HG03135 (cell line): ENCODE data around the gene CUX1.

Experiments used
- ATAC-seq: cut with Tn5 transposase; IDR thresholded peaks from one replicate; pipeline ENCODE4 v1.9.1; 2021; ENCODE audit warnings: mild to moderate bottlenecking, moderate library complexity; ENCODE audit not compliant: unreplicated experiment

Gene CUX1

GRCh38 chr7:102089175-102090098, 272.0 kb downstream of the CUX1 start:
- ATAC-seq, result no peak

GRCh38 chr7:102093599-102094315, 276.3 kb downstream of the CUX1 start:
- ATAC-seq, result no peak

- no peak for ATAC-seq
Measured at GRCh38 chr7:102094316-102094650, 276.9 kb downstream of the CUX1 start.

- ATAC-seq, result no peak
Measured at GRCh38 chr7:102095321-102096011, 278.0 kb downstream of the CUX1 start.

GRCh38 chr7:102096012-102096332, 278.5 kb downstream of the CUX1 start:
- no peak for ATAC-seq

GRCh38 chr7:102096706-102097427, 279.4 kb downstream of the CUX1 start:
- no peak for ATAC-seq

- ATAC-seq, result no peak
Measured at GRCh38 chr7:102097601-102098161, 280.3 kb downstream of the CUX1 start.

- ATAC-seq, result no peak
Measured at GRCh38 chr7:102098986-102099385, 281.6 kb downstream of the CUX1 start.

- no peak for ATAC-seq
Measured at GRCh38 chr7:102099474-102099873, 282.0 kb downstream of the CUX1 start.

GRCh38 chr7:102101111-102101551, 283.7 kb downstream of the CUX1 start:
- no peak for ATAC-seq

GRCh38 chr7:102101926-102102325, 284.5 kb downstream of the CUX1 start:
- ATAC-seq, result no peak

- ATAC-seq, result no peak
Measured at GRCh38 chr7:102103027-102103372, 285.6 kb downstream of the CUX1 start.

GRCh38 chr7:102104245-102104644, 286.8 kb downstream of the CUX1 start:
- ATAC-seq, result no peak

GRCh38 chr7:102106625-102107024, 289.2 kb downstream of the CUX1 start:
- ATAC-seq, result no peak

GRCh38 chr7:102107474-102108104, 290.2 kb downstream of the CUX1 start:
- ATAC-seq, result no peak

GRCh38 chr7:102111061-102112041, 293.9 kb downstream of the CUX1 start:
- no peak for ATAC-seq

GRCh38 chr7:102115181-102115580, 297.8 kb downstream of the CUX1 start:
- ATAC-seq, result no peak

GRCh38 chr7:102115931-102116330, 298.5 kb downstream of the CUX1 start:
- no peak for ATAC-seq

- ATAC-seq, result no peak
Measured at GRCh38 chr7:102117743-102118142, 300.3 kb downstream of the CUX1 start.
